ENCODE results near the gene PDGFRB. TPM values are rescaled to one million over a fixed set of nuclear protein-coding genes. Genes with fewer than 3 reads are reported as not detected.

PDGFRB gene
- total RNA-seq, 1 donor, result 0.54 TPM

- DNase-seq (ENCODE audit: low read depth in 2 of 3, low spot score in 2 of 3), result no peak
Measured at GRCh38 chr5:150182774-150183173, 27.1 kb upstream of the PDGFRB start.

DNA sequence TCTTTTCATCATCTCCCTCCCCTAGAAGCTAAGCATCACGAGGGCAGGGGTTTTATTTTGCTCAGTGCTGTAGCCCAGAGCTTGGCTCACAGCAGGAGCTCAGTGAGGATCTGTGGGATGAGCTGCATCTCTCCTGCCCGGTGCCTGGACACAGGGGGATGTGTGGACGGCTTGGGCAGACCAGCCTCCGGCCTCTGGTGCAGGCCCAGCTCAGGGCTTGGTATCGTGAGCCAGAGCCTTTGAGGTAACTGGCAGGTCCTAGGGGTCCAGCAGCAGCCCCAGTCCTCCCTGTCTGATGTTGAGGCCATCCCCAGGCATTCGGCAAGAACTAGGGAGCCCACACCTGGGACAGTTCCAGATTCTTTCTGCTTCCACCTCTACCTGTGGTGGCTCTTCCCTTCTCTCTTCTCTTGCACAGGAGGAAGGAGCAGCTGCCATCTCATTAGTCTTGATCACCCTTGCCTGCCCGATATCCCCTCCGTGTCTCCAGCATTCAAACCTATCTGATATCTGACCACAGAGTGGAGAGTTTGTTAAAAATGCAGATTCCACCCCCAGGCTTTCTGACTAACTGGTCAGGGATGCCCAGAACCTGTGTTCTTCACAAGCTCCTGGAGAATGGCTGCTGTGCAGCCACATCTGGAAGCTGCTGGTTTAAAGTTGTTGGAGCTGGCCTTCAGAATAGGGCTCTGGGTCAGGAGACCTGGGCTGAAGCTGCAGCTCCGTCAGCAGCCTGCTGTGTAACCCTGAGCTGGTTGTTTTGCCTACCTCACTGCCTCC lies 26.3 kb upstream of the PDGFRB start:
- DNase-seq (ENCODE audit: low read depth in 2 of 3, low spot score in 2 of 3), result no peak

GRCh38 chr5:150181027-150181426 lies 25.4 kb upstream of the PDGFRB start:
- DNase-seq (ENCODE audit: low read depth in 2 of 3, low spot score in 2 of 3), result no peak

GRCh38 chr5:150180241-150181026 lies 24.8 kb upstream of the PDGFRB start:
- no peak for DNase-seq (ENCODE audit: low read depth in 2 of 3, low spot score in 2 of 3)

DNA sequence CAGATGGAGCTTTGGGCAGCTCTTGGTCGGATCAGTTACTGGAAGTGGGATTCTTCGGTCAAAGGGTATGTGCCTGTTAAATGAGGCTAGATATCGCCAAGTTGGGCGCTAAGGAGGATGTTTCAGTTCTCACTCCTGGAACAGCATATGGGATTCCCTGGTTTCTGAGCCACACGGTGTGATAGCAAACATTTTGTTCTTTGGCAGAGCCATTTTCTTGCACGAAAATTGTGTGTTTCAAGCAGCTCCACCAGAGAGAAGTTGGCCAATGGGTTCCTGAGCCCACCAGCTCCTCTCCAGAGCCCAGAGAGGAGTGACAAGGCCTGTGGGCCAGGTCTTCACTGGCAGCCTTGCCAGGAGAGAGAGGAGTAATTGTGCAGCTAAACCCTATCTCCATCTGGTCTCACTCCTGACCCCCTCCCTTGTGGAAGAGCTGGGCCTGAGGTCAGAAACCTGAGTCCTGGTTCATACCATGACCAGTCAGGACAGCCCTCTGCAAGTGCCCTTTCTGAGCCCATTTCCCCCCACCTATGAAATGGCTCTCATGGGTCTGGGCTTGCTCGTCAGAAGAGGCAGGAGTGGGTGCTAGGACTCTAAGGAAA lies 23.5 kb upstream of the PDGFRB start:
- DNase-seq (ENCODE audit: low read depth in 2 of 3, low spot score in 2 of 3), result no peak

- no peak for DNase-seq (ENCODE audit: low read depth in 2 of 3, low spot score in 2 of 3)
Measured at GRCh38 chr5:150178262-150178661, 22.6 kb upstream of the PDGFRB start.

DNA sequence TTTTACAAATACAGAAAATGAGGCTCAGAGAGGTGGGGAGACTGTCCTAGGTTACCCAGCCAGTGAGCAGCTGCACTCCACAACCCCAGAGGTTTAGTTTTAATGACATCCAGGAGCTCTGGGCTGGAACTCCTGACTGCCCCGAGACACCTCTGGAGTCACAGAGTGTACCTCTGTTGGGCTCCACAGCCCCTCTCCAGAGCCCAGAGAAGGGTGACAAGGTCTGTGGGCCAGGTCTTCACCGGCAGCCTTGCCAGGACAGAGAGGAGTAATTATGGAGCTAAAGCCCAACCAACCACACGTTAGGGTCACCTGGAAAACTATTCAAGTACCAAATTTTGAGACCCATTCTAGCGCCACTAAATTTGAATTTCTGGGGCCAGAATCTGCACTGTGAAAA lies 22.1 kb upstream of the PDGFRB start:
- no peak for DNase-seq (ENCODE audit: low read depth in 2 of 3, low spot score in 2 of 3)

DNA sequence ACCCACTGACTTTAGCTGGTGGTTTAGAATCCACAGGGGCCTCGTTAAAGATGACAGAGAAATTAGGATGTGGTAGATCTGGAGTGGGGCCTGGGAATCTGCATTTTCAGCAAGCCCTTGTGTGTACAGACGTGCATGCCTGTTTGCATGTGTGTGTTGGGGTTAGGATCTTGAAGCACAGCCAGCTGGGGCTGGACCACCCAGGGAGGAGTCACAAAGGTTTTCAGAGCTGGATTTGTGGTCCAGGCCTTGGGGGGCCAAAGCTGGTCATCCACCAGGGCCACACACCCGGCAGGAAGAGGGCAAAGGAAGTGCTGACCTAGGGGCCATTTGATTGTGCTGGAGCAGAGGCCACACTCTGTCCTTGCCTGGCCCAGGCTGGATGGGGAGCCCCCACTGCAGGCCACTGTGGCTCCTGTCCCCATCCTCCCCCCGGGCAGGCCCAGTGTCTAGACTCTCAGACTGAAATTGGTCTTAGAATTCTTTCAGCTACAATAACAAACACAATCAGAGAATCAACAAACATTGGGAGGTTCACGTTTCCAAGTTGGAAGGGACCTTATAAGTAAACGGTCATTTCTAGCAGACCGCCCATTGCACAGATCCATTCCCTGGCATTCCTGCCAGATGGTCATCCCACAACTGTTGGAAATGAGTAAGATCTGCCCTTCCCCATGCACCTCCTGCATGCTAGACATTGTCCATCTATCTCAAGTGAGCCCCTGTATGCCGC lies 21.3 kb upstream of the PDGFRB start:
- no peak for DNase-seq (ENCODE audit: low read depth in 2 of 3, low spot score in 2 of 3)

GRCh38 chr5:150175536-150175935 lies 19.9 kb upstream of the PDGFRB start:
- DNase-seq (ENCODE audit: low read depth in 2 of 3, low spot score in 2 of 3), result peak in 2 of 3 donors; percentile 25 to 32

DNA sequence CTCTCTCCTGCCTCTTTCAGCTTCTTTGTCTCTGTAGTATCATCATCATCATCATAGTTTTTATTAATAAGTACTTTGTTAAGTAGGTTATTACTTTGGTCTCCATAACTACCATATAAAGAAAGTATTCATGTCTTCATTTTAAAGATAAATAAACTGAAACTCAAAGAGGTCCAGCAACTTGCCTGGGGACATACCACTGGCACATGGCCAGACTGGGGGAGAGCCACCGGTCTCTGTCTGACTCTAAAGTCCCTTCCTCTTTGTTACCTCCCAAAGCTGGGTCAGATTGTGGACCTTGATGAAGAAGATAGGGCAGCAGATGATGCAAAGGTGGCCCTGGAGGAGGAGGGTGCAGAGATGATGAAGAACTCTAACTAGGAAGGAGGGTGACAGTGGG lies 19.4 kb upstream of the PDGFRB start:
- no peak for DNase-seq (ENCODE audit: low read depth in 2 of 3, low spot score in 2 of 3)

- no peak for DNase-seq (ENCODE audit: low read depth in 2 of 3, low spot score in 2 of 3)
Measured at GRCh38 chr5:150174285-150174684, 18.6 kb upstream of the PDGFRB start.

DNA sequence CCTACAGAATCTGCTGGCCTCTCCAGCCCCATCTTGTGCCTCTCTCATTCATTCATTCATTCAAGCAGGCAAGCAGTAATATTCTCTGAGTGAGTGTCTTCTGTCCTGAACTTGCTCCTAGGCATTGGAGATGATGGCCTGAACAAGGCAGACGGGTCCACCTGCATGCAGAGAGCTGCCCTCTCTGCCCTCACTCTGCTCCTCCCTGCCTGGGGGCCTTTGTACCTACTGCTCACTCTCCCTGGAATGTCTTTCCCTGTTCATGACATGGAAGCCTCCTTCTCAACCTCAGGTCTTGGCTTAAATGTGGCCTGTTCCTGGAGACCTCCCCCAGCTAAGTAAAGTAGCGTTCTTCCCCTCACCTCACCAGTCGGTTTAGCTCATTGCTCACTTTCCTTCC lies 17.5 kb upstream of the PDGFRB start:
- no peak for DNase-seq (ENCODE audit: low read depth in 2 of 3, low spot score in 2 of 3)

GRCh38 chr5:150172556-150172955 lies 16.9 kb upstream of the PDGFRB start:
- DNase-seq (ENCODE audit: low read depth in 2 of 3, low spot score in 2 of 3), result no peak

- no peak for DNase-seq (ENCODE audit: low read depth in 2 of 3, low spot score in 2 of 3)
Measured at GRCh38 chr5:150172145-150172544, 16.5 kb upstream of the PDGFRB start.

DNA sequence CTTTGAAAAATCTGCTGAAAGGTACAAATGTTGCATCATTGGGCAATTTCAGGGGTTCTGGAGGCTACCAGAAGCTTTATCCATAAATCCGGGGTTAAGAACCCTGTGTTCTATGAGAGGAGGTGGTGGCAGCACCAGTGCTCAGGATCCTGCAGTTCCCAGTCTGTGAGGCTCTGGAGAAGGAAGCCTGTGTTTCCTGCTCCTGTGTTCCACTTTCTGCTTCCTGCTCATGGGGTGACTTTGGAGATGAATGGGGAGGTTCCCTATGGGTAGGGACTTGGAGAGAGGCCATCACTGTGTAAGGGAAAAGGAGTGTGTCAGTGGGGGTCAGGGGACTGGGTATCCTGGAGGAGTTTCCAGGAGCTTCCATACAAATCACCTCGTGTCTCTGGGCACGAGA lies 13.2 kb upstream of the PDGFRB start:
- no peak for DNase-seq (ENCODE audit: low read depth in 2 of 3, low spot score in 2 of 3)

DNA sequence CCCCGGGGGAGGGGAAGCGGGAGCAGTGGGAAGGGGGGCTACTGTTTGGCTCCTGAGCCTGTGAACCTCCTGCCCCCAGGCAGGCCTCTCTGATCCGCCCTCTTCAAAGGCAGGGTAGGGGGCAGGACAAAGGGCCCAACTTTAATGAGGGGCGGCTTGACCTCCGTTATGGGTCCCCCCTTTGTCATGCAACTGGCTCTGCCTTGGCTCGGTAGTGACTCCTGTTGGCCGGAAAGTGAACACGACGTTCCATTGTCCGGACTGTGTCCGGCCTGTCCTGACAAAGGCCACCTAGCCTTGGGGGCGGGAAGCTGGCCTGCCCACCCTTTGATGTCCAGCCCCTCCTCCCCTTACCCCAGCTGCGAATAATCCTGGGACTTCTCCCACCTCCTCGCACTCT lies 12.3 kb upstream of the PDGFRB start:
- no peak for DNase-seq (ENCODE audit: low read depth in 2 of 3, low spot score in 2 of 3)

GRCh38 chr5:150167512-150167850 lies 11.8 kb upstream of the PDGFRB start:
- no peak for DNase-seq (ENCODE audit: low read depth in 2 of 3, low spot score in 2 of 3)

GRCh38 chr5:150166650-150167511 lies 11.2 kb upstream of the PDGFRB start, which contains the start of gene CDX1:
Gene CDX1, plus strand, starts transcription at chr5:150166778. Its CDS starts 99 bp downstream, at chr5:150166877.
- DNase-seq (ENCODE audit: low read depth in 2 of 3, low spot score in 2 of 3), result no peak

DNA sequence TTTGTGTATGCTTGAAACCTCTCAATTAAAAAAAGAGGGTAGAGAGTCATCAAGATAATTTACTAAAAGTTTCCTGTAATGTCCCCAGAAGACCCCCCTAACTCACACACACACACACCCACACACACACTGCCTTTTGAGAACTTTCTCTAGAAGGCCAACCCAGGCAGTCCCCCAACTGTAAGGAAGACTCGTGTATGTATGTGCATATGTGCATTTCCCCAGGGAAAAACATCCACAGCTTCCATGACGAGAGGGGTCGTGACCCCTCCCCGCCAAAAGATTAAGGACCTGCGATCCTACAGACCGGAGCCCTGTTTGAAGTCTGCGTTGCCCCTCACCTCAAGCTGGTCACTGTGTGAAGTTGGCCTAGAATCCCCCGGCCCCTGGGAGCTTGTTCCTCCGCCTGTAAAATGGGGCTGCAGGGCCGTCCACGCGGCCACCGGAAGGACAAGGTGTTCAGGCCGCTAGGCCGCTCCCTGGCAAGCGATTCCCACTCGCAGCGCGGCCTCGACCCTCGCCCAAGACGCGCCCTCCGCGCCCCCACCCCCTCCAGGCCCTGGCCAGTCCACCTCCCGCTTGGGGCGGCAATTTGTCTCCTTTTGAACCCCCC lies 10.5 kb upstream of the PDGFRB start:
- DNase-seq (ENCODE audit: low read depth in 2 of 3, low spot score in 2 of 3), result no peak
